B cell (primary cell): ENCODE measurements around the gene FBN1. TPM values are rescaled to one million over a fixed set of nuclear protein-coding genes. Genes with fewer than 3 reads are reported as not detected.

Experiments
- ATAC-seq: fragments of 200-7000 bp; cut with Tn5 transposase; one replicate; pipeline ENCODE4 v1.10.0; 2021; ENCODE audit warnings: low read depth, mild to moderate bottlenecking, moderate number of reproducible peaks, moderate library complexity
- CTCF ChIA-PET: fragments of 350-600 bp; sonication (Branson Sonifier 250); formaldehyde crosslinking; loops from one replicate; lab custom pipeline; 2021; ENCODE audit warnings: antibody characterized with exemption, inconsistent platforms; lab: Charles Lee
- POLR2A ChIA-PET: fragments of 350-600 bp; sonication (Branson Sonifier 250); formaldehyde crosslinking; loops from one replicate; lab custom pipeline; 2021; ENCODE audit warnings: antibody characterized with exemption; lab: Charles Lee
- DNase-seq: peaks from one replicate; pipeline ENCODE4 v3.0.0; 2013
- H2AFZ ChIP-seq: 2 replicates; pipeline ENCODE4 v1.6.1; 2012; ENCODE audit warnings: mild to moderate bottlenecking, low read depth, low read length; ENCODE audit not compliant: insufficient read depth, poor library complexity, severe bottlenecking
- H3K27ac ChIP-seq, 2 donors: 1 replicate in 1 of 2; 2 replicates in 1 of 2; pipeline ENCODE4 v1.5.1; 2012 to 2013; ENCODE audit warnings: low read length in 2 of 2, mild to moderate bottlenecking in 2 of 2, moderate library complexity in 1 of 2
- H3K27me3 ChIP-seq, 4 experiments: fragments of 200-600 bp in 1 of 4; sonication (generic) in 1 of 4; replicated peaks in 1 of 4; 1 replicate in 2 of 4; 2 replicates in 2 of 4; pipeline versions ENCODE4 v1.6.1 to v1.7.0; 2013 to 2016; ENCODE audit warnings: low read length in 3 of 4, mild to moderate bottlenecking in 2 of 4, mixed read lengths in 1 of 4, moderate library complexity in 1 of 4; ENCODE audit not compliant: insufficient read depth in 4 of 4, control insufficient read depth in 3 of 4; ENCODE audit errors: control extremely low read depth in 1 of 4
- H3K36me3 ChIP-seq, 2 experiments: replicated peaks in 1 of 2; 1 replicate in 1 of 2; 2 replicates in 1 of 2; pipeline versions ENCODE4 v1.6.1 to v1.7.1; 2013; ENCODE audit warnings: low read length in 1 of 2; ENCODE audit not compliant: insufficient read depth in 2 of 2, control insufficient read depth in 1 of 2; ENCODE audit errors: control extremely low read depth in 1 of 2, extremely low read depth in 1 of 2
- H3K4me1 ChIP-seq, 2 donors: fragments of 200-600 bp in 1 of 2; sonication (generic) in 1 of 2; 1 replicate in 1 of 2; 2 replicates in 1 of 2; pipeline versions ENCODE4 v1.5.1 to v1.6.1; 2013 to 2017; ENCODE audit warnings: low read length in 2 of 2; ENCODE audit not compliant: control insufficient read depth in 2 of 2, insufficient read depth in 2 of 2
- H3K4me2 ChIP-seq: replicated peaks from 2 replicates; pipeline ENCODE3; 2012; ENCODE audit warnings: mild to moderate bottlenecking, low read depth, low read length; ENCODE audit not compliant: poor library complexity, severe bottlenecking
- H3K4me3 ChIP-seq, 5 experiments: fragments of 200-600 bp in 1 of 5; sonication (generic) in 1 of 5; 1 replicate in 3 of 5; 2 replicates in 2 of 5; pipeline versions ENCODE4 v1.5.1 to v1.7.0; 2011 to 2016; ENCODE audit warnings: low read length in 4 of 5, mild to moderate bottlenecking in 4 of 5, low read depth in 2 of 5, control low read depth in 1 of 5, moderate library complexity in 1 of 5; ENCODE audit not compliant: insufficient read depth in 1 of 5; ENCODE audit errors: control extremely low read depth in 1 of 5, extremely low read depth in 1 of 5
- H3K79me2 ChIP-seq: fragments of 200-600 bp; sonication (generic); one replicate; pipeline ENCODE4 v1.6.0; 2016; ENCODE audit warnings: low read length; ENCODE audit not compliant: control insufficient read depth, insufficient read depth
- H3K9ac ChIP-seq: fragments of 200-600 bp; sonication (generic); 2 replicates; pipeline ENCODE4 v1.6.1; 2017; ENCODE audit warnings: mild to moderate bottlenecking, low read length, moderate library complexity
- H3K9me3 ChIP-seq, 3 donors: one replicate each; pipeline versions ENCODE4 v1.6.1 to v1.7.1; 2013; ENCODE audit warnings: low read length in 2 of 3; ENCODE audit not compliant: control insufficient read depth in 2 of 3, insufficient read depth in 1 of 3; ENCODE audit errors: control extremely low read depth in 1 of 3
- H4K20me1 ChIP-seq: 2 replicates; pipeline ENCODE4 v1.6.0; 2012; ENCODE audit warnings: mild to moderate bottlenecking, low read length; ENCODE audit not compliant: insufficient read depth, control insufficient read depth, poor library complexity, severe bottlenecking
- H3K27ac Mint-ChIP-seq: one replicate; pipeline ENCODE4 v1.8.0; 2021; ENCODE audit warnings: mixed read lengths
- H3K27me3 Mint-ChIP-seq: one replicate; pipeline ENCODE4 v1.8.0; 2021; ENCODE audit warnings: mixed read lengths
- H3K4me1 Mint-ChIP-seq: one replicate; pipeline ENCODE4 v1.8.0; 2021; ENCODE audit warnings: mixed read lengths
- H3K4me3 Mint-ChIP-seq: one replicate; pipeline ENCODE4 v1.8.0; 2021; ENCODE audit warnings: mixed read lengths
- H3K9me3 Mint-ChIP-seq: one replicate; pipeline ENCODE4 v1.8.0; 2022; ENCODE audit warnings: mixed read lengths; ENCODE audit not compliant: insufficient read depth
- EZH2 ChIP-seq: IDR thresholded peaks from 2 replicates; pipeline ENCODE4 v1.6.1; 2012; ENCODE audit warnings: borderline replicate concordance, low read depth, mild to moderate bottlenecking, moderate library complexity, low read length; ENCODE audit not compliant: insufficient read depth, poor library complexity, severe bottlenecking
- WGBS: methylation state at CpG from one replicate; pipeline ENCODE4 v1.1.5; 2013; ENCODE audit warnings: missing lambda C conversion rate; ENCODE audit not compliant: insufficient coverage; 5-methylcytosine and 5-hydroxymethylcytosine counted together
- intact Hi-C: fragments of 100-400 bp; cut with micrococcal nuclease; formaldehyde crosslinking; loops from one replicate; pipeline ENCODE4 v1.10.0; 2022
- polyA plus RNA-seq: library from polyadenylated mRNA; depleted of rRNA; stranded (reverse); fragments of >200 nt; gene quantifications from 2 replicates; pipeline ENCODE4 v1.2.3, GENCODE V29; 2012
- total RNA-seq, 2 donors: library from RNA; stranded (reverse); fragments of 120-200 nt in 1 of 2; gene quantifications; 1 replicate in 1 of 2; 2 replicates in 1 of 2; pipeline versions ENCODE4 v1.2.3 to v1.2.4, GENCODE V29; 2013 to 2022
- TF ChIP-seq, protein P1 (sequence below): fragments of 200-600 bp; IDR thresholded peaks from one replicate; pipeline ENCODE4 v1.8.0; 2022; ENCODE audit warnings: antibody characterized with exemption, mild to moderate bottlenecking

The FBN1 gene
- total and polyA plus RNA-seq, 2 donors (not counting 1 experiment from before 2014, with no cell fraction given) = 0.15 to 0.25 TPM

DNA sequence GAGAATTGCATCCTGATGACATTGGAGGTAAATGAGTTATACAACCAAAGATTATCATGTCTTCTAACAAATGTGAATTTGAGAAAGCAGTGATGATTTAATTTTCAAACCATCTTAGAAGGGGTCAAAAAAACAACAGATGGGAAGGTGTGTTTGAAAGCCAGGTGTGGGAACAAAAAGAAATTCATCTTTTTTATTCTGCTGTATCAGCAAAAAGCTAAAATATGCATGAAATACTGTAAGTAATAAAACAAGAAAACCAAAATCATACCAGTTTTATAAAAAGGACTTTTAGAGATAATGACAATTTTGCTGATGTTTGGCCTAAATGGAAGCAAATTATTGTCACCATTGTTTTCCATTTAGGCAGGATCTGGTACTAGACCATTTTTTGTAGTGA lies 145.5 kb downstream of the FBN1 start:
- H3K4me1 Mint-ChIP-seq = no peaks in the 10 kb centered on the region
- H3K27me3 Mint-ChIP-seq = no peaks in the 10 kb centered on the region
- no peak for DNase-seq
- no peak for ATAC-seq
- no peak overlapping the region for H3K27ac ChIP-seq
- ChIA-PET POLR2A (no interaction called here), CTCF (no interaction called here)
- H4K20me1 ChIP-seq = no peaks in the 10 kb centered on the region
- no peak overlapping the region for H3K4me3 ChIP-seq
- no peak overlapping the region for H2AFZ ChIP-seq
- H3K4me2 ChIP-seq = no peak overlapping the region
- no peak overlapping the region for H3K4me3 Mint-ChIP-seq
- H3K27me3 ChIP-seq = no peaks in the 10 kb centered on the region
- no peaks in the 10 kb centered on the region for H3K4me1 ChIP-seq
- intact Hi-C loops = no loop called here
- H3K9me3 Mint-ChIP-seq = no peaks in the 10 kb centered on the region
- TF ChIP-seq EZH2 = no peak
- TF ChIP-seq, protein P1, sequence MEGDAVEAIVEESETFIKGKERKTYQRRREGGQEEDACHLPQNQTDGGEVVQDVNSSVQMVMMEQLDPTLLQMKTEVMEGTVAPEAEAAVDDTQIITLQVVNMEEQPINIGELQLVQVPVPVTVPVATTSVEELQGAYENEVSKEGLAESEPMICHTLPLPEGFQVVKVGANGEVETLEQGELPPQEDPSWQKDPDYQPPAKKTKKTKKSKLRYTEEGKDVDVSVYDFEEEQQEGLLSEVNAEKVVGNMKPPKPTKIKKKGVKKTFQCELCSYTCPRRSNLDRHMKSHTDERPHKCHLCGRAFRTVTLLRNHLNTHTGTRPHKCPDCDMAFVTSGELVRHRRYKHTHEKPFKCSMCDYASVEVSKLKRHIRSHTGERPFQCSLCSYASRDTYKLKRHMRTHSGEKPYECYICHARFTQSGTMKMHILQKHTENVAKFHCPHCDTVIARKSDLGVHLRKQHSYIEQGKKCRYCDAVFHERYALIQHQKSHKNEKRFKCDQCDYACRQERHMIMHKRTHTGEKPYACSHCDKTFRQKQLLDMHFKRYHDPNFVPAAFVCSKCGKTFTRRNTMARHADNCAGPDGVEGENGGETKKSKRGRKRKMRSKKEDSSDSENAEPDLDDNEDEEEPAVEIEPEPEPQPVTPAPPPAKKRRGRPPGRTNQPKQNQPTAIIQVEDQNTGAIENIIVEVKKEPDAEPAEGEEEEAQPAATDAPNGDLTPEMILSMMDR = no peak
- H3K9ac ChIP-seq = no peak overlapping the region
- no peak overlapping the region for H3K27ac Mint-ChIP-seq
- no peaks in the 10 kb centered on the region for H3K36me3 ChIP-seq
- H3K79me2 ChIP-seq = no peaks in the 10 kb centered on the region
- H3K9me3 ChIP-seq = no peaks in the 10 kb centered on the region

GRCh38 chr15:48498828-48499227 lies 146.7 kb downstream of the FBN1 start:
- no peaks in the 10 kb centered on the region for H3K4me1 ChIP-seq
- TF ChIP-seq EZH2 = no peak
- TF ChIP-seq, protein P1 = no peak

More at GRCh38 chr15:48498828-48499227, 146.7 kb downstream of the FBN1 start:
- no peaks in the 10 kb centered on the region for H3K9me3 ChIP-seq
- H3K4me3 Mint-ChIP-seq = no peak overlapping the region
- no peak for ATAC-seq
- H3K9ac ChIP-seq = no peak overlapping the region
- H3K27me3 Mint-ChIP-seq = no peaks in the 10 kb centered on the region
- H3K27me3 ChIP-seq = no peaks in the 10 kb centered on the region
- intact Hi-C loops = no loop called here
- no peaks in the 10 kb centered on the region for H3K36me3 ChIP-seq
- no peak overlapping the region for H3K27ac ChIP-seq
- H3K79me2 ChIP-seq = no peaks in the 10 kb centered on the region
- 100% methylated on average over 2 of the region's 3 CpGs for WGBS
- no peak overlapping the region for H3K27ac Mint-ChIP-seq
- H3K9me3 Mint-ChIP-seq = no peaks in the 10 kb centered on the region
- CTCF ChIA-PET = no interaction called here
- DNase-seq = no peak
- H2AFZ ChIP-seq = no peak overlapping the region
- POLR2A ChIA-PET = no interaction called here
- H4K20me1 ChIP-seq = no peaks in the 10 kb centered on the region
- H3K4me2 ChIP-seq = no peak overlapping the region
- no peaks in the 10 kb centered on the region for H3K4me1 Mint-ChIP-seq
- no peak overlapping the region for H3K4me3 ChIP-seq
